OCI-LY3 (cell line): Measurements from ENCODE around the gene EHF.

Experiments used
- EZH2phosphoT487 ChIP-seq: fragments of 200-600 bp; shearing (Covaris generic); IDR thresholded peaks from 2 replicates; pipeline ENCODE4 v1.6.1; 2018; ENCODE audit warnings: antibody characterized with exemption, mixed run types, low read depth
- TF ChIP-seq, protein P1 (sequence below): fragments of 200-600, 300-600 bp; sonication (generic); IDR thresholded peaks from 2 replicates; pipeline ENCODE4 v1.5.1; 2014; ENCODE audit warnings: antibody characterized with exemption, low read length, low read depth

GRCh38 chr11:34609187-34609751 lies 11.6 kb upstream of the EHF start:
- TF ChIP-seq, protein P1, sequence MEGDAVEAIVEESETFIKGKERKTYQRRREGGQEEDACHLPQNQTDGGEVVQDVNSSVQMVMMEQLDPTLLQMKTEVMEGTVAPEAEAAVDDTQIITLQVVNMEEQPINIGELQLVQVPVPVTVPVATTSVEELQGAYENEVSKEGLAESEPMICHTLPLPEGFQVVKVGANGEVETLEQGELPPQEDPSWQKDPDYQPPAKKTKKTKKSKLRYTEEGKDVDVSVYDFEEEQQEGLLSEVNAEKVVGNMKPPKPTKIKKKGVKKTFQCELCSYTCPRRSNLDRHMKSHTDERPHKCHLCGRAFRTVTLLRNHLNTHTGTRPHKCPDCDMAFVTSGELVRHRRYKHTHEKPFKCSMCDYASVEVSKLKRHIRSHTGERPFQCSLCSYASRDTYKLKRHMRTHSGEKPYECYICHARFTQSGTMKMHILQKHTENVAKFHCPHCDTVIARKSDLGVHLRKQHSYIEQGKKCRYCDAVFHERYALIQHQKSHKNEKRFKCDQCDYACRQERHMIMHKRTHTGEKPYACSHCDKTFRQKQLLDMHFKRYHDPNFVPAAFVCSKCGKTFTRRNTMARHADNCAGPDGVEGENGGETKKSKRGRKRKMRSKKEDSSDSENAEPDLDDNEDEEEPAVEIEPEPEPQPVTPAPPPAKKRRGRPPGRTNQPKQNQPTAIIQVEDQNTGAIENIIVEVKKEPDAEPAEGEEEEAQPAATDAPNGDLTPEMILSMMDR: no peak
- TF ChIP-seq EZH2phosphoT487: no peak
